Astrocyte of the spinal cord (primary cell): ENCODE data around the gene ACO2.

ENCODE experiments used
- DNase-seq: peaks from one replicate; pipeline ENCODE4 v3.0.0; 2011; ENCODE audit warnings: low read depth, low spot score
- H3K4me3 ChIP-seq: 2 replicates; pipeline ENCODE4 v1.5.1; 2011; ENCODE audit warnings: low read depth, mild to moderate bottlenecking, low read length, moderate library complexity
- CTCF ChIP-seq: IDR thresholded peaks from 2 replicates; pipeline ENCODE4 v1.5.1; 2012; ENCODE audit warnings: low read depth, mild to moderate bottlenecking, low read length, inconsistent platforms
- in situ Hi-C: cut with HindIII; loops from 2 replicates; pipeline ENCODE4 v1.10.0; 2017; ENCODE audit warnings: low sequenced_read_pairs

Gene ACO2

GRCh38 chr22:41560095-41560471 lies 91.2 kb downstream of the ACO2 start:
- no peak for DNase-seq
- TF ChIP-seq CTCF: no peak
- peak overlapping the region; percentile 53 for H3K4me3 ChIP-seq
- in situ Hi-C loops: no loop called here

GRCh38 chr22:41561335-41561734 lies 92.4 kb downstream of the ACO2 start:
- no peak for TF ChIP-seq CTCF
- peak overlapping the region; percentile 53 for H3K4me3 ChIP-seq
- in situ Hi-C loops: no loop called here
- DNase-seq: peak; percentile 42

GRCh38 chr22:41561788-41562187 lies 92.9 kb downstream of the ACO2 start:
- no peak for TF ChIP-seq CTCF
- in situ Hi-C loops: no loop called here
- peak overlapping the region; percentile 53 for H3K4me3 ChIP-seq
- no peak for DNase-seq

GRCh38 chr22:41562461-41562860 lies 93.5 kb downstream of the ACO2 start:
- no peak for TF ChIP-seq CTCF
- in situ Hi-C loops: no loop called here
- H3K4me3 ChIP-seq: no peak overlapping the region
- DNase-seq: no peak

- no peak for TF ChIP-seq CTCF
- in situ Hi-C loops: no loop called here
- DNase-seq: peak; percentile 90
- no peak overlapping the region for H3K4me3 ChIP-seq
These were observed 94.3 kb downstream of the ACO2 start for GRCh38 chr22:41563051-41563711.

- peak; percentile 30 for DNase-seq
- in situ Hi-C loops: no loop called here
- TF ChIP-seq CTCF: no peak
- H3K4me3 ChIP-seq: no peak overlapping the region
These were observed 95.6 kb downstream of the ACO2 start for GRCh38 chr22:41564563-41564962.
